ENCODE measurements around the gene PUM1.

The PUM1 gene

GRCh38 chr1:30920827-30921226 lies 144.7 kb downstream of the PUM1 start:
- no peak for DNase-seq (ENCODE audit: extremely low read depth, low read depth)
- no peak for TF ChIP-seq CTCF (IDR thresholded peaks at IDR 0.05; ENCODE audit: low read depth, low read length, missing control alignments)
- H3K4me3 ChIP-seq (replicated peaks; ENCODE audit: low read depth, low read length), result no peak overlapping the region

- no peak for TF ChIP-seq CTCF (IDR thresholded peaks at IDR 0.05; ENCODE audit: low read depth, low read length, missing control alignments)
- peak; percentile 46 for DNase-seq (ENCODE audit: extremely low read depth, low read depth)
- no peak overlapping the region for H3K4me3 ChIP-seq (replicated peaks; ENCODE audit: low read depth, low read length)
Observed at GRCh38 chr1:30919025-30919881, 146.3 kb downstream of the PUM1 start.

GRCh38 chr1:30916296-30916695 lies 149.2 kb downstream of the PUM1 start:
- no peak for DNase-seq (ENCODE audit: extremely low read depth, low read depth)
- no peak overlapping the region for H3K4me3 ChIP-seq (replicated peaks; ENCODE audit: low read depth, low read length)
- TF ChIP-seq CTCF (IDR thresholded peaks at IDR 0.05; ENCODE audit: low read depth, low read length, missing control alignments), result no peak

GRCh38 chr1:30915491-30916230 lies 149.9 kb downstream of the PUM1 start:
- no peak for DNase-seq (ENCODE audit: extremely low read depth, low read depth)

GRCh38 chr1:30914931-30915330 lies 150.6 kb downstream of the PUM1 start:
- no peak for DNase-seq (ENCODE audit: extremely low read depth, low read depth)
- H3K4me3 ChIP-seq (replicated peaks; ENCODE audit: low read depth, low read length), result no peak overlapping the region
- no peak for TF ChIP-seq CTCF (IDR thresholded peaks at IDR 0.05; ENCODE audit: low read depth, low read length, missing control alignments)

More at GRCh38 chr1:30915491-30916230, 149.9 kb downstream of the PUM1 start:
- no peak overlapping the region for H3K4me3 ChIP-seq (replicated peaks; ENCODE audit: low read depth, low read length)
- no peak for TF ChIP-seq CTCF (IDR thresholded peaks at IDR 0.05; ENCODE audit: low read depth, low read length, missing control alignments)

- no peak for DNase-seq (ENCODE audit: extremely low read depth, low read depth)
- no peak for TF ChIP-seq CTCF (IDR thresholded peaks at IDR 0.05; ENCODE audit: low read depth, low read length, missing control alignments)
- no peak overlapping the region for H3K4me3 ChIP-seq (replicated peaks; ENCODE audit: low read depth, low read length)
Observed at GRCh38 chr1:30914587-30914922, 151.0 kb downstream of the PUM1 start.

All from HFF-Myc (cell line).